ENCODE measurements around the gene MZF1. TPM values are rescaled to one million over a fixed set of nuclear protein-coding genes. Genes with fewer than 3 reads are reported as not detected.

The MZF1 gene
- total RNA-seq, 1 donor from 2014 or later, result 17.4 TPM

GRCh38 chr19:58570770-58571574, 2.2 kb downstream of the MZF1 start:
- no peak overlapping the region for H3K27ac ChIP-seq (ENCODE audit: low read depth, low read length)
- H3K9ac ChIP-seq (ENCODE audit: low read length), result no peak overlapping the region
- DNase-seq (ENCODE audit: low read depth) (no peak), FAIRE-seq (no peak)
- no peaks in the 10 kb centered on the region for H3K9me3 ChIP-seq (ENCODE audit: insufficient read depth, low read depth, low read length)
- H3K27me3 Mint-ChIP-seq (ENCODE audit: low read depth, unreplicated experiment), result no peaks in the 10 kb centered on the region
- no peak overlapping the region for H2AFZ ChIP-seq (ENCODE audit: low read depth, low read length)
- H3K4me2 ChIP-seq (ENCODE audit: low read length), result no peak overlapping the region
- TF ChIP-seq EZH2 (IDR thresholded peaks at IDR 0.05; ENCODE audit: insufficient read depth, low read length), result no peak
- TF ChIP-seq CTCF (IDR thresholded peaks at IDR 0.05; ENCODE audit: insufficient read depth, low read depth, low read length), result no peak
- H3K36me3 ChIP-seq (ENCODE audit: insufficient read depth, low read length), result no peaks in the 10 kb centered on the region
- no peak overlapping the region for H3K4me3 Mint-ChIP-seq (ENCODE audit: unreplicated experiment)
- peaks cover 6% of the 10 kb centered on the region for H3K36me3 Mint-ChIP-seq (ENCODE audit: low read depth, unreplicated experiment)
- no peaks in the 10 kb centered on the region for H4K20me1 ChIP-seq (ENCODE audit: insufficient read depth, low read length)
- H3K4me1 Mint-ChIP-seq (ENCODE audit: low read depth, unreplicated experiment), result peaks cover 12% of the 10 kb centered on the region
- no peaks in the 10 kb centered on the region for H3K9me3 Mint-ChIP-seq (ENCODE audit: unreplicated experiment)
- H3K79me2 ChIP-seq (ENCODE audit: insufficient read depth, low read length), result peaks cover 4% of the 10 kb centered on the region
- H3K27me3 ChIP-seq (ENCODE audit: insufficient read depth, low read length), result no peaks in the 10 kb centered on the region
- H3K4me3 ChIP-seq (ENCODE audit: insufficient read depth, low read depth, low read length), result no peak overlapping the region
- H3K4me1 ChIP-seq (ENCODE audit: insufficient read depth, low read length), result peaks cover 18% of the 10 kb centered on the region
- no peak overlapping the region for H3K27ac Mint-ChIP-seq (ENCODE audit: unreplicated experiment)

DNA sequence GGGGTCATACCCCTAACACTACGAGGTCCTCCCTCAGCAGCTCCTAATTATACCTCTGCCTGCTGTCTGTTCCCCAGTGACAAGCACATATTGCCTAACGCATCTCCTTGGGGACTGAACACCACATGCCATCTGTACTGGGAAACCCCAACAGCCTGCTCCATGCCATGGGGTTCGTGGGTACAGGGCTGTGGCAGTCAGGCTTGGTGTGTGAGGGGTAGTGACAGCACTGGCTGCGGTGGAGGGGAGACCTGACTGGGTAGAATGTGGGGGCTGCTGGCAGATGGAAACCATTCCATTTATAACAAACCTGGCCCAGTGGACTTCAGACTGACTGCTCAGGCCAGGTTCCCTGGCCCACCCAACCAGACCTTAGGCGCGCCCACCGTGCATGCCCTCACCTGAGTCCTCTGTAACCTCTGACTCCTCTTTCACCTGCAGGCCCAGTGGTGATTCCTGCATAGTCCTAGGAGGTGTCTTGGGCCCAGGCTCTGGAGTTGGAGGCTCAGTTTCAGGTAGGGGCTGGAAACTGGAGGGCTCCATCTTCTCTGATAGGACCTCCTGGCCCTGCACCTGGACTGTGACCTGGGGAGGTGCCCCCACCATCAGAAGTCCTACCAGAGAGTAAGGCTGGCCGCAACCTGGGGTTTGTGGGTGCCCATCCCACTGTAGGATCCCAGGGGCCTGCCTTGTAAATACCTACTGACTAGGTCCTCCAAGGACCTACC, 3.0 kb downstream of the MZF1 start:
- Histone ChIP-seq H3K9ac (ENCODE audit: low read length) (no peak overlapping the region), H2AFZ (ENCODE audit: low read depth, low read length) (no peak overlapping the region), H3K36me3 (ENCODE audit: insufficient read depth, low read length) (no peaks in the 10 kb centered on the region), H3K4me1 (ENCODE audit: insufficient read depth, low read length) (peaks cover 15% of the 10 kb centered on the region), H3K27me3 (ENCODE audit: insufficient read depth, low read length) (no peaks in the 10 kb centered on the region), H3K27ac (ENCODE audit: low read depth, low read length) (no peak overlapping the region), H3K4me3 (ENCODE audit: insufficient read depth, low read depth, low read length) (no peak overlapping the region), H3K9me3 (ENCODE audit: insufficient read depth, low read depth, low read length) (no peaks in the 10 kb centered on the region), H3K4me2 (ENCODE audit: low read length) (no peak overlapping the region), H3K79me2 (ENCODE audit: insufficient read depth, low read length) (no peaks in the 10 kb centered on the region), H4K20me1 (ENCODE audit: insufficient read depth, low read length) (no peaks in the 10 kb centered on the region)
- no peak for TF ChIP-seq CTCF (IDR thresholded peaks at IDR 0.05; ENCODE audit: insufficient read depth, low read depth, low read length)
- TF ChIP-seq EZH2 (IDR thresholded peaks at IDR 0.05; ENCODE audit: insufficient read depth, low read length), result no peak
- DNase-seq (ENCODE audit: low read depth) (no peak), FAIRE-seq (no peak)
- no peak overlapping the region for H3K4me3 Mint-ChIP-seq (ENCODE audit: unreplicated experiment)
- peaks cover 10% of the 10 kb centered on the region for H3K4me1 Mint-ChIP-seq (ENCODE audit: low read depth, unreplicated experiment)
- no peak overlapping the region for H3K27ac Mint-ChIP-seq (ENCODE audit: unreplicated experiment)
- H3K9me3 Mint-ChIP-seq (ENCODE audit: unreplicated experiment), result no peaks in the 10 kb centered on the region
- no peaks in the 10 kb centered on the region for H3K27me3 Mint-ChIP-seq (ENCODE audit: low read depth, unreplicated experiment)
- H3K36me3 Mint-ChIP-seq (ENCODE audit: low read depth, unreplicated experiment), result peaks cover 6% of the 10 kb centered on the region
